Measurements from ENCODE around the gene SMIM9. TPM values are rescaled to one million over a fixed set of nuclear protein-coding genes. Genes with fewer than 3 reads are reported as not detected.
A peak's percentile ranks its signal among the peaks of the same experiment; 100 is the strongest.
"Not testable (repeated sequence)": the region's sequence is repeated elsewhere in the genome, so short reads cannot be mapped to it uniquely, and the experiment has no call there.

Gene SMIM9
- total RNA-seq, 1 experiment from 2014 or later, result not detected

DNA sequence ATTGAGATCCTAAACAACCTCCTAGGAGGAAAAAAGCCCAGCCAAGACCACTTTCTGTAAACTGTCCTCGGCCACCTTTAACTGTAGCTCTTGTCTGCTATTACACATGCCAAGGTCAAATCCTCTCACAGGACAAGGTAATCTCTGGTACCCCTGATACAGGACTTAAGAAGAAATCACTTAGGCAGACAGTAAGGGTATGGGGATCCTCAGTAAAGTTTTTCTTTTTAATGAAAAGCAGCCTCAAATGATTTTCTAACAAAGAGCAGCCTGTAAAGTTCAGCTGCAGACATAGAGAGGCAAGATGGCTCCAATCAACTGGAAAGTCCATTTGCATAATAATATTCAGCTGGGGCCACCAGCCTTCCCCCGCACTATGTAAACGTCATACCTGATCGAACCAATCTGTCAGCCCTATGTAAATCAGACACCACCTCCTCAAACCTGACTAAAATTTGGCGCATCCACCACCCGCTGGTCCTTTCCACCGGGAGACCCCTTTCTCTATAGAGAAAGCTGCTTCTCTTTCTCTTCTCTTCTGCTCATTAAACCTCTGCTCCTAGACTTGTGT, 14.6 kb downstream of the SMIM9 start:
- Histone ChIP-seq H3K27me3 (no peaks in the 10 kb centered on the region), H3K4me3 (no peak overlapping the region), H3K9me3 (no peaks in the 10 kb centered on the region), H3K36me3 (no peaks in the 10 kb centered on the region)
- no peak for DNase-seq

DNA sequence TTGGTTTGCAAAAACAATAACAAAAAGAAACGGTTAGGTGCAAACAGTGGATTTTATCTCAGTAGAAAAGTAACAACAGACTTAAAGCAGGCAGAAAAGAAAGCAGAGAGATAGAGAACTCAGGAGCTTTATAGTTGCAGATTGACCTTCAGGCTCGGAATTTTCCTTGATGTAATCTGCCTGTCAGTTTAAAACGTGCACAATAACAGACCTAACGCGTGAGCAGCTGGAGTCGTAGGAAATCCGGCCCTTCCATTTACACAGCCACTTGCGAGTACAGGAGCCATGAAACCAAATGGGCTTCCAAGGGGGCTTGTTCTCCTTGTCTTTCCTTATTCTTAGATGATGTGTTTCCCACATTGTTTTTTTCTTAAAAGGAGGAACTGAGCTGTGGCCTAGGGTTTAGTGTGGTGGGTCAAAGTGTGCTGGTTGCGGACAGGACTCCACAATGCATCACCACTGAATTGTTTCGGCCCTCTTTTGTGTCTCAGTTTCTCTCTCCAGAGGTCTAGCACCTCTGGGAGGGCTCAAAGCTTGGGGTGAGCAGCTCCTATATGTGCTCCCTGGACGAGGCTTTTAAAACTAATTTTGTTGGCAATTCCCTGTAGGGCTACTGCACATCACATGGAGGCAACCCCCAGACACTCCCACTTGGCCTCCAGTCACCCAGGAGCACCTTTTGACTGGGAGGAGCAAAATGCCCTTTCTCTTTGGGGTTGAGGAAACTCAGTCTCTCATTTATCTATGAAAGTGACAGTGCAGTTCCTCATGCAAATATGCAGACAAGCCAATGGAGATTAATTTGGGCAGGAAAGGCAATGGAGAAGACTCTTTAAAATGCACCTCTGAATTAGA, 15.3 kb downstream of the SMIM9 start:
- no peaks in the 10 kb centered on the region for H3K9me3 ChIP-seq
- no peaks in the 10 kb centered on the region for H3K36me3 ChIP-seq
- DNase-seq, result no peak
- no peaks in the 10 kb centered on the region for H3K27me3 ChIP-seq
- H3K4me3 ChIP-seq, result no peak overlapping the region

DNA sequence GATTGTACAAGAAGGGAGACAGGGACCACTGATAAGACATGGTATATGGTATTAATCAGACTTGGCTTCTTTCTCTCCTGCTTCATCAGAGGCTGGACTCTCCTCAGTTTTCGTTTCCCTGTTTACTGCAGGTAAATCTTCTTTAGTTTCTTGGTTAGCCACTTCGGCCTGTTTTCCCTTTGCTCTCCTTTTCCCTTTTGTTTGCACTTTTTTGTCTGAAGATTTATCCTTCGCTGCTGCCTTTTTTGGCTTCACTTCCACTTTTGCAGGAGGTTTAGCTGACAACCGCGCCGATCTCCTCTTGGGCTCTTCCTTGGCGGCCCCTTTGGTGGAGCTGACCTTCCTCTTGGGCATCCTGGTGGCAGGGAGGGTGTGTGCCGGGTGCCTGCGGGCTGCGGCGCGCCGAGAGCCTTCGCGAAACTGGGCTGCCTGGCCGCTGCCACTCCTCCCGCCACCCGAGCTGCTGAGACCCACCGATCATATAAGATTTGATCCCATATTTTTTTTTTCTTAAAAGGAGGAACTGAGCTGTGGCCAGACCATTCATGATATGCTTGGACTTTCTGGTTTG, 17.3 kb downstream of the SMIM9 start:
- H3K9me3 ChIP-seq, H3K4me3 ChIP-seq, H3K27me3 ChIP-seq, H3K36me3 ChIP-seq, DNase-seq: not testable (repeated sequence)

DNA sequence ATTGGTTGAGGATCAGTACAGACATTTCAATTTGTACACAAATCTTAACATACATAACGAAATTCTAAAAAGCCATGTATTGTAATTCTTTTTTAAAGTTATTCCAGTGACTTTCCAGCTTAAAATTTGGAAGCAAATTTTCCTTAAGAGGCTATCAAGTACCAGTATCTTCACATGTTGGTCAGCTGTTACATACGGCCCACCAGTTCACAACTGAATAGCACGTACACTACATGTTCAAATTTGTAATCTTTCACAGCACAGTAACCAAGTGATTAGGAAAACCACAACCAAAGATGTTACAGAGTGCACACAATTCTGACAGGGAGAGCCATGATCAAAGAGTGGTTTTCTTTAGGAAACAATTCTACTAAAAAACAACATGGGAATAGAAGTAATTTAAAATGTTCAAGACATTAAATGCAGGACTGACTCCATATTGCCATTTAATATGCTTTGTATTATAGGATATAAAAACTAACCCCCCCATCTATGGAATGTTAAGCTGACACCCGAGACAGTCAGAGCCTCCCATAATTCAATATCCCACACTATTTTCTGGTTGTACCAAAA, 18.1 kb downstream of the SMIM9 start:
- not testable (repeated sequence) for H3K4me3 ChIP-seq, DNase-seq

DNA sequence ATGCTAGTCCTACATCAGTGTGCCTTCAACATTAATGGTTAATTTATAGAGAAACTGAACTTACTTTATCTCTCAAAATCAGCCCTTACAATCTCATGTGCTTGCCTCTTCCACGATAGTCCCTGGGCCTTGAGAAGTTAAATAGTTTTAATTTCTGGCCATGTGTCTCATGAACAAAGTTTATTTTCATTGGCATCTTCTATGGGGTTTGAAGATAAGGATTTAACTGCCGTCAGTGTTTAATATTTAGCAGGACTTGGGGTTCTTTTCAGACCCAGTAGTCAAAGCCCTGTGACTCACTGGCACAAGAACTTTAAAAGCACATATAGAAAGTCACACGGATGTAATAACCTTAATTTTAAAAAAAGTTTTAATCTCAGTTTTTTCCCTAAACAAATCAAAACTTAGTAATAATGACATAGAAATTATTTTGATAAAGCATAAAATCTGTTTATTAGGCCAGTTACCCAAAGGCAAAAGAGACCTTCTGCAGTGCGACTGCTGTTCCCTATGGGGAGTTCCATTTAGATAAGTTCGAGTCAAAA, 19.1 kb downstream of the SMIM9 start:
- H3K4me3 ChIP-seq, result no peak overlapping the region
- no peaks in the 10 kb centered on the region for H3K9me3 ChIP-seq
- H3K27me3 ChIP-seq, result no peaks in the 10 kb centered on the region
- no peak for DNase-seq
- no peaks in the 10 kb centered on the region for H3K36me3 ChIP-seq

More for the DNA sequence above, 18.1 kb downstream of the SMIM9 start:
- not testable (repeated sequence) for H3K27me3 ChIP-seq, H3K36me3 ChIP-seq, H3K9me3 ChIP-seq

DNA sequence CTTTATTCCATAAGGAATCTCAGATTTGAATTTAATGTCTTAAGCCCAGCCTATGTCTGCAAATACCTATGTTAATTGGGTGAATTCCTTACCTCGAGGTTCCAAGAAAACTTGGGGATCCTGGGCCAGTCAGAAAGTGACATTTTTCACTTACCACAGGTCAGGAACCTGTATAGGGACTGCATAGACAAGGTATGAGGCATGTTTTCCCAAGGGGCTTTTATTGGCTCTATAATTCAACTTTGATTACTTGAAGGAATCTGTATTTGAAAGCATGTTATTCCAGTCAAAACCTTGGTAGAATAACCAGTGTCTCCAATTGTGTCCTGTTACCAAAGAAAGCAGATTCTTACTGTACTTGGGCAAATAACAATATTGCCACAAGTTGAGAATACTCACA, 20.7 kb downstream of the SMIM9 start:
- Histone ChIP-seq H3K27me3 (no peaks in the 10 kb centered on the region), H3K36me3 (no peaks in the 10 kb centered on the region), H3K4me3 (no peak overlapping the region), H3K9me3 (no peaks in the 10 kb centered on the region)
- DNase-seq, result no peak

DNA sequence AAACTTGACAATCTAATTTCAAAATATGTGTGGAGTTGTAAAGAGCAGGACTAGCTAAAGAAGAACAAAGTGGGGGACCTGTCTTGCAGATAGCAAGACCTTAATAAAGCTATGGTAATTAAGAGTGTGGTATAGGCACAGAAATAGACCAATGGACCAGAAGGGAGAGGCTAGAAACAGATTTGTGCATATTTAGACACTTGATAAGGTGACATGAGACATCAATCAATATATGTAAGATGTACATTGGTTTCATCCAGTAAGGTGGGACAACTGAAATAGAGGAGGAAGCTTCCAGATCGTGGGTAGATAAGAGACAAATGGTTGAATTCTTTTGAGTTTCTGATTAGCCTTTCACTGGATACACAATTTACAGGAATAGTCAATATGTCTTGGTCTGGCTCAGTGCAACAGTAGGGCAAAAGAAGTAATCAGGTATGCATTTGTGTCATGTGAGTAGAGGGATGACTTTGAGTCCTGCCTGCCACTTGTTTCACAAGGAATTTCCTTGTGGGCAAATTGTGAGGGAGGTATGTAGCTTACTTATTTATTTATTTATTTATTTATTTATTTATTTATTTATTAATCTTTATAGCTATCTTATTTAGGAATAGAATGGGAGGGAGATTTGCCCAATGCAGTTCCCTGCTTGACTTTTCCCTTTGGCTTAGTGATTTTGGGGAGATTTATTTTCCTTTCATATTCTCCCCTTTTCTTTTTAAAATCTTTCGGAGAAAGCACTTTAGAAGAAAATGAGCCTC, 21.9 kb downstream of the SMIM9 start:
- H3K27me3 ChIP-seq, result no peaks in the 10 kb centered on the region
- H3K36me3 ChIP-seq, result no peaks in the 10 kb centered on the region
- H3K4me3 ChIP-seq, result no peak overlapping the region
- H3K9me3 ChIP-seq, result no peaks in the 10 kb centered on the region
- DNase-seq, result no peak

DNA sequence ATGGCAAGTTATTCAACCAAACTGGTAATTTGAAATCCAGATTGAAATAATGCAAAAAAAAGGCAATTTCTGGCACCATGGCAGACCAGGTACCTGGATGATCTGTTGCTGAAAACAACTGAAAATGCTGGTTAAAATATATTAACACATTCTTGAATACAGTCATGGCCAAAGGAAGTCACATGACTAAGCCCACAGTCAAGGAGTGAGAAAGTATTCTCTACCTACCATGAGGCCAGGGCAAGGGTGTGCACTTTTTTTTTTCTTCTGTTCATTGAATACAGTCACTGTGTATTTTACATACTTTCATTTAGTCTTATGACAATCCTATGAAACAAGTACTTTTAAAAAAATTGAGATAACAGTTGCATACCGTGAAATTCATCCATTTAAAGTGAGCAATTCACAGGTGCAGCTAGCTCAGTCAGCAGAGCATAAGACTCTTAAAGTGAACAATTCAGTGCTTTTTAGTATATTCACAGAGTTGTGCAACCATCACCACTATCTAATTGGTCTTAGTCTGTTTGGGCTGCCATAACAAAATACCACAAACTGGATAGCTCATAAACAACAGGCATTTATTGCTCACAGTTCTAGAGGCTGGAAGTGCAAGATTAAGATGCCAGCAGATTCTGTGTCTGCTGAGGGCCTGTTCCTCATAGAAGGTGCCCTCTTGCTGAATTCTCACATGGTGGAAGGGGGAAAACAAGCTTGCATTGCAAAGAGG, 24.4 kb downstream of the SMIM9 start:
- Histone ChIP-seq H3K27me3 (no peaks in the 10 kb centered on the region), H3K9me3 (no peaks in the 10 kb centered on the region), H3K36me3 (no peaks in the 10 kb centered on the region), H3K4me3 (no peak overlapping the region)
- no peak for DNase-seq

DNA sequence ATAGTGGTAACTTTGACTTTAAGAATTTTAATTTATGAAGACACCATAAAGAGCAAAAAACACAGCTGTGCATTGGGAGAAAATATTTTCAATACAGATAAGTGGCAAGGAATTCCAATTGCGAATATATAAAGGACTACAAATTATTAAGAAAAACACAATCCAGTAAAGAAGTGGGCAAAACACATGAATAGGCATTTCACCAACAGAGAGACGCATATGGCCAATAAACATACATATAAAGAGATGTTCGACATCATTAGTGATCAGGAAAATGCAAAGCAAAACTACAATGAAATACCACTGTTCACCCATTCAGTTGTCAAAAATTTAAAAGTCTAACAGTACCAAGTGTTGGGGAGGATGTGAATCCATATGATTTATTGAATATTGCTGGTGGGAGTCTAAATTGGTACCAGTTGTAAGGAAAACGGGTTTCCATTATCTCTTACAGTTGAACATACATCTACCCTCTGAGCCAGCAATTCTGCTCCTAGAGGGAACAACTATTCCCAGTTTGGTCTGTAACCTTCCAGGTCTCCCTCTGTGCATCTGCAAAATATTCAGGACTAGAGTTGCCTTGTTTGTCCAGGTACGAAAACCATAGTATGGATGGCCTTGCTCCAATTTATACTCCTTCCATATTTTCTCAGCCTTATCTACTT, 27.5 kb downstream of the SMIM9 start:
- no peaks in the 10 kb centered on the region for H3K9me3 ChIP-seq

DNA sequence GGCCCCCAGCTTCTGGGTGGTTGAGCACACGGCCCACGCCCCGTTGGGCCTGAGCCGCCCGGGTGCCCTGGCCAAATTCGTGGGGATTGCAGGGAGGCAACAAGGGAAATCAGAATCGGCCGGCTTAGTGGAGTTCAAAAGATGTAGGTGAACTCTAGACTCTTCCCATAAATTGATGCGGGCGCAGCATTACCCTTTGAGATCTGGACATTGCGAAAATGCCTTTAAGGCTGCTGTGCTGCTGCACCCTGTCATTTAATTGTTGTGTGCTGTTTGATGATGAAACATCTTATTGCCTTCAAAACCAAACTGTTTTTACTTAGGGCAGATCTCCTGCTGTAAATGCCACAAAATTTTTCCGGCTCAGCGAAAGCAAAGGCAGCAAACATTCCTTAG, 28.8 kb downstream of the SMIM9 start:
- H3K36me3 ChIP-seq, result no peaks in the 10 kb centered on the region
- H3K27me3 ChIP-seq, result no peaks in the 10 kb centered on the region
- no peak for DNase-seq
- peak overlapping the region; percentile 59 for H3K4me3 ChIP-seq
- H3K9me3 ChIP-seq, result no peaks in the 10 kb centered on the region

More for the DNA sequence above, 27.5 kb downstream of the SMIM9 start:
- no peak for DNase-seq
- Histone ChIP-seq H3K36me3 (no peaks in the 10 kb centered on the region), H3K27me3 (no peaks in the 10 kb centered on the region), H3K4me3 (no peak overlapping the region)

DNA sequence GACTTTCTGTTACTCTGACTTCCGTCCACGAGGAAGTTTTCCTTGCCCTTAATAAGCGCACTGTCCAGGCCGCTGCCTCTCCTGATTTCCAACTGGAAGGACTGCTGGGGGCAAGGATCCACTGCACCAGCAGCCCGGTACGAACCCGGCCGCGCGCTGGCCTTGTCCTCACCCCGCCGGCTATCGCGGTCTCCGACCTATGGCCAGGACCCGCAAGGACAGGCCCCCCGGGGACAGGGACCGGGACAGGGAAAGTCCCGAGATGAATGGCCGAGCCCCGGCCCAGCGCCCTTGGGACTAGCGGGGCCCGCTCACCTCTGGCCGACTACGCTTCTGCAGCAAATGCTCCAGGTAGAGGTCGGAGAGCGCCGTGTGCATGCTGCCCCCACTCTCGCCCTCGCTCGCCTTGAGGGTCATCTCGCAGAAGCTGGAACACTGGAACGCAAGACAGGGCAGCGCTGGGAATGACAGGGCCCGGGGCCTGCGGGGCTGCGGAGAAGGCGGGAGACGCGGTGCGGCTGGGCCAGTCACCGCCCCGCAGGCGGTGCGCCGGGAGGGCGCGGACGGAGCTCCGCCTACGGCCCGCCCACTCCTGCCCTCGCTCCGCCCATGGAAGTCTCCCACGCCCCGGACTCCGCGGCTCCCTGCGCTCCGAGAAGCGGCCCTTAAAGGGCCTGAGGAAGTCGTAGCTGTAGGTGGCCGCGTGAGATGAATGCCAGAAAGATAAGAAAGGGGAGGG, 29.3 kb downstream of the SMIM9 start, which contains the start of gene MPP1:
Gene MPP1 (minus strand): TSS at position 529 of the 739 bp plus-strand sequence. CDS start 112 bp downstream, at position 417.
- no peaks in the 10 kb centered on the region for H3K27me3 ChIP-seq
- no peaks in the 10 kb centered on the region for H3K36me3 ChIP-seq
- peak; percentile 68 for DNase-seq
- H3K9me3 ChIP-seq, result no peaks in the 10 kb centered on the region
- H3K4me3 ChIP-seq, result peak within 1 kb of the TSS; percentile 59

DNA sequence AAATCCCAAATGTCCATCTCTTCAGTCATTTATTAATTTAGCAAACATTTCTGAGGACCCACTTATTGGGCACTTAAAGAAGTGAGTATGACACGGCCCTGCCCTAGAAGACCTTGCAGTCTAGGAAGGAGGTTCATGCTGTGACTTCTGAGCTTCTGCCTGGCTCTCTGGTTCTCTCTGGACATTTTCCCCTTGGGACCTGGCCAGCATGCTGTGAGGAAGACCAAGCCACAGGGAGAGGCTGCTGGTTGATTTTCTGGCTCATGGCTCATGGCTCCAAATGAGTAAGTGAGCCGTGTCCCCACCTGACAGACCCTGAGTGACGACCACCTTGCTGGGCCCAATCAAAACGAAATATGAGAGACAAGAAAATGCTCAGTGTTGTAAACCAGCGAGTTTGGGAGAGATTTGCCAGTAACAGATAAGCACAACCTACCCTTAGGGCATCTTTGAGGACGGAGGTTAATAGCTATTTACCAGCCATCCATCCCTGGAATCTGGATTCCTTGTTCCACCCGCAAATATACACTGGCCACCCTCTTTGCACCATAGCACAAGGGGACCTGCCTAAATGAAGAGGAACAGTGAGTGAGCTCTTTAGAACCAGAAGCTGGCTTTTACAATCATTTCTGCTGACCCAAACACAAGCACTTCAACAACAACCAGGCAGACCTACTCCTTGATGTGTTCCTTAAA, 30.1 kb downstream of the SMIM9 start:
- DNase-seq, result no peak
- Histone ChIP-seq H3K27me3 (no peaks in the 10 kb centered on the region), H3K4me3 (peak overlapping the region; percentile 59), H3K36me3 (no peaks in the 10 kb centered on the region), H3K9me3 (no peaks in the 10 kb centered on the region)

DNA sequence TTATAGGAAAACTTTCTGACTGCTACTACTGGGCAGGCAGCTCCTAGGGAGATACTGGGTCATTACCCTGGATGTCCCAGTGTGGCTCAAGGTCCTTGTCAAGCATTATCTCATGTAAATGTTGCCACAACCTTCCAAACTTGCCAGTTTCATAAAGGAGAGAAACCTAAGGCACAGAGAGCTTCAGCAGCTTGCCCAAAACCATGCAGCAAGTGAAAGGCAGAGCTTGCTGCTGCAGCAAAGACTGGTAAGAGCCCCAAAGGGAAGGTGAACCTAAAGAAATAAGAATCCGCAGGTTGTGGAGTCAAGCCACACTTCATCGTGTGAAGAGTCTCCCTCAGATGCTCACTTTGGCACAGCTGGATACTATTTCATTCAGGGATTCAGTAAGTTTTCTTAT, 31.5 kb downstream of the SMIM9 start:
- H3K27me3 ChIP-seq, result no peaks in the 10 kb centered on the region
- H3K9me3 ChIP-seq, result no peaks in the 10 kb centered on the region
- no peak overlapping the region for H3K4me3 ChIP-seq
- H3K36me3 ChIP-seq, result no peaks in the 10 kb centered on the region
- no peak for DNase-seq

DNA sequence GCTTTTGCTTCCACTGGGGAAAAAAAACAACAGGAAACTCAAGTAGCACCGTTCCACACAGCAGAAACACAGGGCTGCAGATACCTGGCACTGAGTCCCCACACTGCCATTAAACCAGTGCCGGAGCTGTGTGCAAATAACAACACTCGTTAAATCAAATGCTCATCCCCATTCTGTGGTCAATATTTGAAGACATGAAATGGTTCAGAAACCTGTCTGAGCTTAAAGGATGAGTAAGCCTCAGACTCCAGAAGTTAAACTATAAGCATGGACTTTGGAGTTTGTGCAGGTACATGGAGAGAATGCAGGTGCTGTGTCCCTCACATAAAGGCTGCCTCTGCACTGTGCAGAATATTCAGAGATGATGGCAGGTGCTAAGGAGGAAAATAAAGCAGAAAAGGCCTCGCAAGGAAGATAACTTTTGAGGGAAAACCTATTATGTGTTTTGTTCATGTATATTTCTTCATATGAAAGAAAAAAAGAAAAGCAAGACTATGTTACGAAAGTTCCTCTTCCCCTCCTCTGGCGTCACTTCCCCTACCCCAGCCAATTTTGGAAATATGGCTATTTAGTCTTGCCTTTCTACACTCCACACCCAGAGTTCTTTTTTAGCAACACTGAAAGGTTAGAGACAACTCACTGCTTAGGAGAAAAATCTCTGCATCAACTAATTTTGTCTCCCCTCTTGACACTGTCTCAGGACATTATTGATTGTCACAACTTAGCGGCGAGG, 33.8 kb downstream of the SMIM9 start:
- H3K27me3 ChIP-seq, result no peaks in the 10 kb centered on the region
- no peaks in the 10 kb centered on the region for H3K36me3 ChIP-seq
- no peak for DNase-seq
- H3K4me3 ChIP-seq, result no peak overlapping the region
- no peaks in the 10 kb centered on the region for H3K9me3 ChIP-seq
